ENCODE results near the gene P2RX5. TPM values are rescaled to one million over a fixed set of nuclear protein-coding genes. Genes with fewer than 3 reads are reported as not detected.

The P2RX5 gene
- total RNA-seq: 0.99 and 1.0 TPM in 2 replicates
- 0.79 and 1.1 TPM in 2 replicates for polyA plus RNA-seq
- 1.0 and 1.7 TPM in 2 replicates for polyA plus RNA-seq (2012)
- polyA minus RNA-seq (ENCODE audit: low replicate concordance): 10.4 TPM in 1 of 2 replicates, not detected in the other

DNA sequence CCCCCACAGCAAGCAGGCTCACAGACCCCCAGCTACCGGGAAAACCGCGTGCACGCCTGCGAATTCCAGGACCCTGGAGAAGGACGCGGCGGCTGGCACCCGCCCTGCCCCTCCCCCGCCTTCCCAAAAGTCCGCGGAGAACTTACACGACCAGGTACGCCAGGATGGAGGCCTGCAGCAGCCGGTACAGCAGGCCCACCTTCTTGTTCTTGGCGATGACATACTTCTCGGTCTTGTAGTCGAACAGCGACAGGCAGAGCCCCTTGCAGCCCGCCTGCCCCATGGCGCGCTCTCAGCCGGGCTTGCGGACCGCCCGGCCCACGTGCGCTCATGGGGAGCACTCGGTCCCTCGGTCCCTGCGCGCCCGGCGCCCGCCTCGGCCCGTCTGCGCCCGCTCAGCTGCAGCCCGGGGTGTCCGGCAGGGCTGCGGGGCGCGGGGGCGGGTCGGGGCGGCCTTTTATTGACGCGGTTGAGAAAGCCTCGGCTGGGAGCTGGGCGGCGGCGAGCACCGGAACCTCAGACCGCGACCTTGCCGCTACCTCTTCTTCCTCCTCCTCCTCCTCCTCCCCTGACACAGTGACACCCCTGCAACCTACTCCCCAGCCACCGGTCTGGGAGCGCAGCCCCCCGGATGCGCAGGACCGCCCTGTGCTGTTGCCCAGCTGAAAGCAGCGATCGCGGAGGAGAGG, at the start of gene P2RX5:
Gene P2RX5, minus strand, starts transcription at position 433 of the 689 bp plus-strand sequence. Its CDS starts 150 bp downstream, at position 283.
- Histone ChIP-seq H4K20me1 (ENCODE audit: control insufficient read depth, extremely low read depth, insufficient read depth, low read length) (no peaks in the 10 kb centered on the region), H3K27ac (ENCODE audit: insufficient read depth, low read length) (no peak within 1 kb of the TSS), H3K9ac (ENCODE audit: insufficient read depth, low read length) (no peak within 1 kb of the TSS), H3K79me2 (ENCODE audit: control insufficient read depth, insufficient read depth, low read length) (no peaks in the 10 kb centered on the region), H3K4me3 (replicated peaks in 1 of 4; ENCODE audit: control extremely low read depth in 1 of 4, insufficient read depth in 1 of 4, low read depth in 3 of 4, low read length in 4 of 4) (peak within 1 kb of the TSS; percentile 40 to 54 (median 42)), H3K9me3 (ENCODE audit: control insufficient read depth, insufficient read depth, low read depth, low read length) (no peaks in the 10 kb centered on the region), H3K4me1 (ENCODE audit: control insufficient read depth, extremely low read depth, insufficient read depth, low read length) (peaks cover 3% of the 10 kb centered on the region), H3K4me2 (ENCODE audit: extremely low read depth, insufficient read depth, low read length) (peak within 1 kb of the TSS; percentile 82), H3K36me3 (ENCODE audit: control insufficient read depth, insufficient read depth, low read length) (no peaks in the 10 kb centered on the region), H3K27me3 (ENCODE audit: control insufficient read depth, insufficient read depth, low read length) (peaks cover 6% of the 10 kb centered on the region), H2AFZ (ENCODE audit: low read length) (peak within 1 kb of the TSS; percentile 80)
- peak in 1 of 2 donors; percentile 21 for DNase-seq (ENCODE audit: low read depth in 2 of 2)
- TF ChIP-seq, protein P1, sequence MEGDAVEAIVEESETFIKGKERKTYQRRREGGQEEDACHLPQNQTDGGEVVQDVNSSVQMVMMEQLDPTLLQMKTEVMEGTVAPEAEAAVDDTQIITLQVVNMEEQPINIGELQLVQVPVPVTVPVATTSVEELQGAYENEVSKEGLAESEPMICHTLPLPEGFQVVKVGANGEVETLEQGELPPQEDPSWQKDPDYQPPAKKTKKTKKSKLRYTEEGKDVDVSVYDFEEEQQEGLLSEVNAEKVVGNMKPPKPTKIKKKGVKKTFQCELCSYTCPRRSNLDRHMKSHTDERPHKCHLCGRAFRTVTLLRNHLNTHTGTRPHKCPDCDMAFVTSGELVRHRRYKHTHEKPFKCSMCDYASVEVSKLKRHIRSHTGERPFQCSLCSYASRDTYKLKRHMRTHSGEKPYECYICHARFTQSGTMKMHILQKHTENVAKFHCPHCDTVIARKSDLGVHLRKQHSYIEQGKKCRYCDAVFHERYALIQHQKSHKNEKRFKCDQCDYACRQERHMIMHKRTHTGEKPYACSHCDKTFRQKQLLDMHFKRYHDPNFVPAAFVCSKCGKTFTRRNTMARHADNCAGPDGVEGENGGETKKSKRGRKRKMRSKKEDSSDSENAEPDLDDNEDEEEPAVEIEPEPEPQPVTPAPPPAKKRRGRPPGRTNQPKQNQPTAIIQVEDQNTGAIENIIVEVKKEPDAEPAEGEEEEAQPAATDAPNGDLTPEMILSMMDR (conservative IDR thresholded peaks at IDR 0.05 in 1 of 2, IDR thresholded peaks at IDR 0.05 in 1 of 2; ENCODE audit: low read depth in 1 of 2, low read length in 2 of 2): no peak
- peak; percentile 40 for TF ChIP-seq EZH2 (IDR thresholded peaks at IDR 0.05; ENCODE audit: low read length, missing control alignments)

GRCh38 chr17:3745071-3745470, 49.1 kb upstream of the P2RX5 start:
- peaks cover 5% of the 10 kb centered on the region for H3K27me3 ChIP-seq (ENCODE audit: control insufficient read depth, insufficient read depth, low read length)
- H3K27ac ChIP-seq (ENCODE audit: insufficient read depth, low read length): no peak overlapping the region
- H4K20me1 ChIP-seq (ENCODE audit: control insufficient read depth, extremely low read depth, insufficient read depth, low read length): no peaks in the 10 kb centered on the region
- no peak for DNase-seq (ENCODE audit: low read depth in 2 of 2)
- H3K4me1 ChIP-seq (ENCODE audit: control insufficient read depth, extremely low read depth, insufficient read depth, low read length): no peaks in the 10 kb centered on the region
- no peak overlapping the region for H3K4me2 ChIP-seq (ENCODE audit: extremely low read depth, insufficient read depth, low read length)
- TF ChIP-seq EZH2 (IDR thresholded peaks at IDR 0.05; ENCODE audit: low read length, missing control alignments): no peak
- TF ChIP-seq, protein P1 (conservative IDR thresholded peaks at IDR 0.05 in 1 of 2, IDR thresholded peaks at IDR 0.05 in 1 of 2; ENCODE audit: low read depth in 1 of 2, low read length in 2 of 2): no peak
- H3K4me3 ChIP-seq (replicated peaks in 1 of 4; ENCODE audit: control extremely low read depth in 1 of 4, insufficient read depth in 1 of 4, low read depth in 3 of 4, low read length in 4 of 4): no peak overlapping the region
- no peak overlapping the region for H2AFZ ChIP-seq (ENCODE audit: low read length)
- no peaks in the 10 kb centered on the region for H3K36me3 ChIP-seq (ENCODE audit: control insufficient read depth, insufficient read depth, low read length)
- H3K9ac ChIP-seq (ENCODE audit: insufficient read depth, low read length): no peak overlapping the region
- H3K9me3 ChIP-seq (ENCODE audit: control insufficient read depth, insufficient read depth, low read depth, low read length): no peaks in the 10 kb centered on the region
- H3K79me2 ChIP-seq (ENCODE audit: control insufficient read depth, insufficient read depth, low read length): no peaks in the 10 kb centered on the region

GRCh38 chr17:3744014-3744413, 48.1 kb upstream of the P2RX5 start:
- Histone ChIP-seq H3K4me1 (ENCODE audit: control insufficient read depth, extremely low read depth, insufficient read depth, low read length) (no peaks in the 10 kb centered on the region), H4K20me1 (ENCODE audit: control insufficient read depth, extremely low read depth, insufficient read depth, low read length) (no peaks in the 10 kb centered on the region), H3K4me3 (replicated peaks in 1 of 4; ENCODE audit: control extremely low read depth in 1 of 4, insufficient read depth in 1 of 4, low read depth in 3 of 4, low read length in 4 of 4) (no peak overlapping the region), H3K9me3 (ENCODE audit: control insufficient read depth, insufficient read depth, low read depth, low read length) (no peaks in the 10 kb centered on the region), H2AFZ (ENCODE audit: low read length) (no peak overlapping the region), H3K79me2 (ENCODE audit: control insufficient read depth, insufficient read depth, low read length) (no peaks in the 10 kb centered on the region), H3K4me2 (ENCODE audit: extremely low read depth, insufficient read depth, low read length) (no peak overlapping the region), H3K9ac (ENCODE audit: insufficient read depth, low read length) (no peak overlapping the region), H3K27me3 (ENCODE audit: control insufficient read depth, insufficient read depth, low read length) (peaks cover 9% of the 10 kb centered on the region), H3K27ac (ENCODE audit: insufficient read depth, low read length) (no peak overlapping the region), H3K36me3 (ENCODE audit: control insufficient read depth, insufficient read depth, low read length) (no peaks in the 10 kb centered on the region)
- DNase-seq (ENCODE audit: low read depth in 2 of 2): peak; percentile 28 to 40
- TF ChIP-seq EZH2 (IDR thresholded peaks at IDR 0.05; ENCODE audit: low read length, missing control alignments): no peak
- TF ChIP-seq, protein P1 (conservative IDR thresholded peaks at IDR 0.05 in 1 of 2, IDR thresholded peaks at IDR 0.05 in 1 of 2; ENCODE audit: low read depth in 1 of 2, low read length in 2 of 2): no peak
